ENCODE results near the gene MBD4.
"Not testable (repeated sequence)": the region's sequence is repeated elsewhere in the genome, so short reads cannot be mapped to it uniquely, and the experiment has no call there.

MBD4 gene

GRCh38 chr3:129428376-129429079, 11.2 kb downstream of the MBD4 start, which contains the start of gene EFCAB12:
EFCAB12 (minus strand) TSS chr3:129428636; CDS start chr3:129428488, 148 bp downstream.
- peak; percentile 91 for DNase-seq

- DNase-seq, result no peak
Observed at GRCh38 chr3:129428007-129428375, 11.8 kb downstream of the MBD4 start.

GRCh38 chr3:129425619-129426018, 14.1 kb downstream of the MBD4 start:
- DNase-seq, result no peak

GRCh38 chr3:129425213-129425612, 14.5 kb downstream of the MBD4 start:
- DNase-seq, result no peak

- no peak for DNase-seq
Observed at GRCh38 chr3:129424185-129424841, 15.4 kb downstream of the MBD4 start.

GRCh38 chr3:129422897-129423296, 16.9 kb downstream of the MBD4 start:
- DNase-seq, result no peak

- no peak for DNase-seq
Observed at GRCh38 chr3:129421988-129422745, 17.6 kb downstream of the MBD4 start.

GRCh38 chr3:129421236-129421883, 18.4 kb downstream of the MBD4 start:
- DNase-seq, result no peak

- no peak for DNase-seq
Observed at GRCh38 chr3:129419476-129419875, 20.3 kb downstream of the MBD4 start.

- DNase-seq, result no peak
Observed at GRCh38 chr3:129418041-129418973, 21.4 kb downstream of the MBD4 start.

- no peak for DNase-seq
Observed at GRCh38 chr3:129417326-129417725, 22.4 kb downstream of the MBD4 start.

GRCh38 chr3:129416415-129416814, 23.3 kb downstream of the MBD4 start:
- DNase-seq, result no peak

GRCh38 chr3:129415830-129416229, 23.9 kb downstream of the MBD4 start:
- DNase-seq, result no peak

GRCh38 chr3:129415378-129415777, 24.4 kb downstream of the MBD4 start:
- DNase-seq, result no peak

GRCh38 chr3:129413687-129414506, 25.9 kb downstream of the MBD4 start:
- no peak for DNase-seq

GRCh38 chr3:129413238-129413637, 26.5 kb downstream of the MBD4 start:
- DNase-seq, result not testable (repeated sequence)

GRCh38 chr3:129412542-129413198, 27.1 kb downstream of the MBD4 start:
- DNase-seq, result no peak

- DNase-seq, result no peak
Observed at GRCh38 chr3:129410971-129411370, 28.8 kb downstream of the MBD4 start.

GRCh38 chr3:129409541-129409940, 30.2 kb downstream of the MBD4 start:
- no peak for DNase-seq

- DNase-seq, result no peak
Observed at GRCh38 chr3:129404610-129405009, 35.1 kb downstream of the MBD4 start.

- no peak for DNase-seq
Observed at GRCh38 chr3:129404130-129404529, 35.6 kb downstream of the MBD4 start.
